ENCODE data around the gene KCNG2.

Gene KCNG2

GRCh38 chr18:79924814-79925731 lies 127.3 kb downstream of the KCNG2 start:
- DNase-seq (ENCODE audit: low read depth in 3 of 3) = no peak

GRCh38 chr18:79926306-79926705 lies 128.6 kb downstream of the KCNG2 start:
- no peak for DNase-seq (ENCODE audit: low read depth in 3 of 3)

- DNase-seq (ENCODE audit: low read depth in 3 of 3) = no peak
Observed at GRCh38 chr18:79926715-79927606, 129.2 kb downstream of the KCNG2 start.

- no peak for DNase-seq (ENCODE audit: low read depth in 3 of 3)
Observed at GRCh38 chr18:79927607-79928562, 130.1 kb downstream of the KCNG2 start.

GRCh38 chr18:79928563-79928960 lies 130.8 kb downstream of the KCNG2 start:
- DNase-seq (ENCODE audit: low read depth in 3 of 3) = no peak

GRCh38 chr18:79930020-79930642 lies 132.4 kb downstream of the KCNG2 start:
- DNase-seq (ENCODE audit: low read depth in 3 of 3) = no peak

GRCh38 chr18:79931475-79931874 lies 133.7 kb downstream of the KCNG2 start:
- no peak for DNase-seq (ENCODE audit: low read depth in 3 of 3)

GRCh38 chr18:79932907-79933306 lies 135.2 kb downstream of the KCNG2 start:
- no peak for DNase-seq (ENCODE audit: low read depth in 3 of 3)

GRCh38 chr18:79933765-79934164 lies 136.0 kb downstream of the KCNG2 start:
- no peak for DNase-seq (ENCODE audit: low read depth in 3 of 3)

- no peak for DNase-seq (ENCODE audit: low read depth in 3 of 3)
Observed at GRCh38 chr18:79934311-79935097, 136.8 kb downstream of the KCNG2 start.

GRCh38 chr18:79935098-79935480 lies 137.4 kb downstream of the KCNG2 start:
- DNase-seq (ENCODE audit: low read depth in 3 of 3) = no peak

- DNase-seq (ENCODE audit: low read depth in 3 of 3) = no peak
Observed at GRCh38 chr18:79935499-79935898, 137.8 kb downstream of the KCNG2 start.

GRCh38 chr18:79935925-79936324 lies 138.2 kb downstream of the KCNG2 start:
- no peak for DNase-seq (ENCODE audit: low read depth in 3 of 3)

GRCh38 chr18:79936641-79937040 lies 138.9 kb downstream of the KCNG2 start:
- no peak for DNase-seq (ENCODE audit: low read depth in 3 of 3)

GRCh38 chr18:79937103-79937860 lies 139.5 kb downstream of the KCNG2 start:
- DNase-seq (ENCODE audit: low read depth in 3 of 3) = no peak

GRCh38 chr18:79938196-79938595 lies 140.5 kb downstream of the KCNG2 start:
- DNase-seq (ENCODE audit: low read depth in 3 of 3) = no peak

GRCh38 chr18:79939096-79939495 lies 141.4 kb downstream of the KCNG2 start:
- DNase-seq (ENCODE audit: low read depth in 3 of 3) = no peak

GRCh38 chr18:79940126-79940813 lies 142.5 kb downstream of the KCNG2 start:
- no peak for DNase-seq (ENCODE audit: low read depth in 3 of 3)
